ENCODE measurements around the gene SENP2. TPM values are rescaled to one million over a fixed set of nuclear protein-coding genes. Genes with fewer than 3 reads are reported as not detected.

The SENP2 gene
- 30.6 TPM for total RNA-seq
- long read RNA-seq, full-length matches to known transcripts: 30 of 48 reads
- long read RNA-seq, partial matches to known transcripts: 2 of 48 reads
- long read RNA-seq, other reads (novel, unspliced or antisense): 16 of 48 reads

- H3K4me1 ChIP-seq: peaks cover 38% of the 10 kb centered on the region
- intact Hi-C loops (cut with micrococcal nuclease): no loop called here
- no peaks in the 10 kb centered on the region for H3K9me3 ChIP-seq (replicated peaks)
- H3K27me3 ChIP-seq (ENCODE audit: low read depth): no peaks in the 10 kb centered on the region
- peak; percentile 99 for DNase-seq
- H3K36me3 ChIP-seq: peaks cover 8% of the 10 kb centered on the region
- H3K4me3 ChIP-seq: peak within 1 kb of the TSS; percentile 87
- no peak for TF ChIP-seq CTCF (IDR thresholded peaks at IDR 0.05; ENCODE audit: borderline replicate concordance)
- H3K27ac ChIP-seq (replicated peaks): peak within 1 kb of the TSS; percentile 92
These were observed at the start of gene SENP2 for GRCh38 chr3:185585859-185586685. SENP2 (plus strand) TSS chr3:185586295; CDS start chr3:185586414, 119 bp downstream.

GRCh38 chr3:185537369-185537970, 48.6 kb upstream of the SENP2 start:
- no peak for TF ChIP-seq CTCF (IDR thresholded peaks at IDR 0.05; ENCODE audit: borderline replicate concordance)
- Histone ChIP-seq H3K9me3 (replicated peaks) (no peaks in the 10 kb centered on the region), H3K4me1 (no peaks in the 10 kb centered on the region), H3K36me3 (no peaks in the 10 kb centered on the region), H3K4me3 (no peak overlapping the region), H3K27ac (replicated peaks) (peak overlapping the region; percentile 67), H3K27me3 (ENCODE audit: low read depth) (no peaks in the 10 kb centered on the region)
- DNase-seq: peak; percentile 41
- intact Hi-C loops (cut with micrococcal nuclease): no loop called here

GRCh38 chr3:185539934-185540333, 46.2 kb upstream of the SENP2 start:
- intact Hi-C loops (cut with micrococcal nuclease): no loop called here
- DNase-seq: no peak
- Histone ChIP-seq H3K4me1 (no peaks in the 10 kb centered on the region), H3K27me3 (ENCODE audit: low read depth) (no peaks in the 10 kb centered on the region), H3K27ac (replicated peaks) (no peak overlapping the region), H3K36me3 (no peaks in the 10 kb centered on the region), H3K9me3 (replicated peaks) (no peaks in the 10 kb centered on the region), H3K4me3 (no peak overlapping the region)
- no peak for TF ChIP-seq CTCF (IDR thresholded peaks at IDR 0.05; ENCODE audit: borderline replicate concordance)

- Histone ChIP-seq H3K27me3 (ENCODE audit: low read depth) (no peaks in the 10 kb centered on the region), H3K36me3 (no peaks in the 10 kb centered on the region), H3K27ac (replicated peaks) (no peak overlapping the region), H3K9me3 (replicated peaks) (no peaks in the 10 kb centered on the region), H3K4me1 (no peaks in the 10 kb centered on the region), H3K4me3 (no peak overlapping the region)
- DNase-seq: no peak
- TF ChIP-seq CTCF (IDR thresholded peaks at IDR 0.05; ENCODE audit: borderline replicate concordance): no peak
- intact Hi-C loops (cut with micrococcal nuclease): no loop called here
These were observed 45.4 kb upstream of the SENP2 start for GRCh38 chr3:185540695-185541094.

- H3K4me1 ChIP-seq: no peaks in the 10 kb centered on the region
- no peak for TF ChIP-seq CTCF (IDR thresholded peaks at IDR 0.05; ENCODE audit: borderline replicate concordance)
- intact Hi-C loops (cut with micrococcal nuclease): no loop called here
- DNase-seq: no peak
- no peaks in the 10 kb centered on the region for H3K9me3 ChIP-seq (replicated peaks)
- H3K4me3 ChIP-seq: no peak overlapping the region
- no peaks in the 10 kb centered on the region for H3K36me3 ChIP-seq
- H3K27ac ChIP-seq (replicated peaks): peak overlapping the region; percentile 42
- no peaks in the 10 kb centered on the region for H3K27me3 ChIP-seq (ENCODE audit: low read depth)
These were observed 37.0 kb upstream of the SENP2 start for GRCh38 chr3:185549122-185549521.

All from left ventricle myocardium inferior (tissue), 1 donor.